DOHH2 (cell line): ENCODE measurements around the gene CDH24.

ENCODE experiments used
- H3F3A ChIP-seq: fragments of 200-600 bp; sonication (generic), shearing (Covaris generic); 2 replicates; pipeline ENCODE4 v1.6.0; 2016; ENCODE audit warnings: antibody characterized with exemption, mild to moderate bottlenecking; ENCODE audit not compliant: control insufficient read depth, insufficient read depth
- H3K27ac ChIP-seq: fragments of 200-600 bp; sonication (generic); 2 replicates; pipeline ENCODE4 v1.5.1; 2014; ENCODE audit warnings: low read depth, mild to moderate bottlenecking, low read length, moderate library complexity
- H3K27me3 ChIP-seq: fragments of 200-600 bp; sonication (generic); 2 replicates; pipeline ENCODE4 v1.6.1; 2014; ENCODE audit warnings: mild to moderate bottlenecking, low read length, mixed read lengths; ENCODE audit not compliant: control insufficient read depth
- H3K36me3 ChIP-seq: fragments of 200-600 bp; sonication (generic); 2 replicates; pipeline ENCODE4 v1.6.1; 2014; ENCODE audit warnings: mild to moderate bottlenecking, low read length, moderate library complexity, mixed read lengths; ENCODE audit not compliant: control insufficient read depth
- H3K4me1 ChIP-seq: fragments of 200-600 bp; sonication (generic); 2 replicates; pipeline ENCODE4 v1.6.1; 2014; ENCODE audit warnings: mild to moderate bottlenecking, low read length, mixed read lengths; ENCODE audit not compliant: control insufficient read depth
- H3K4me2 ChIP-seq: fragments of 200-600 bp; sonication (generic); 2 replicates; pipeline ENCODE4 v1.6.0; 2014; ENCODE audit warnings: mild to moderate bottlenecking, low read length, moderate library complexity
- H3K4me3 ChIP-seq: fragments of 200-600 bp; sonication (generic); 2 replicates; pipeline ENCODE4 v1.5.1; 2014; ENCODE audit warnings: mild to moderate bottlenecking, low read length, mixed read lengths
- H3K79me2 ChIP-seq: fragments of 200-600 bp; sonication (generic); 2 replicates; pipeline ENCODE4 v1.6.1; 2014; ENCODE audit warnings: mild to moderate bottlenecking, low read length, mixed read lengths; ENCODE audit not compliant: control insufficient read depth
- H3K9me2 ChIP-seq: fragments of 200-600 bp; sonication (generic); replicated peaks from 2 replicates; pipeline ENCODE4 v1.6.1; 2014; ENCODE audit warnings: mild to moderate bottlenecking, low read length, mixed read lengths; ENCODE audit not compliant: control insufficient read depth
- H3K9me3 ChIP-seq: fragments of 200-600 bp; sonication (generic); 2 replicates; pipeline ENCODE4 v1.6.1; 2014; ENCODE audit warnings: antibody characterized with exemption, low read length, mixed read lengths; ENCODE audit not compliant: control insufficient read depth, insufficient read depth
- H4K20me1 ChIP-seq: fragments of 200-600 bp; sonication (generic); 2 replicates; pipeline ENCODE4 v1.6.0; 2014; ENCODE audit warnings: low read depth, mild to moderate bottlenecking, antibody characterized with exemption, low read length, moderate library complexity; ENCODE audit not compliant: control insufficient read depth, insufficient read depth
- EZH2phosphoT487 ChIP-seq: fragments of 200-600 bp; sonication (generic); IDR thresholded peaks from 2 replicates; pipeline ENCODE4 v1.6.1; 2017; ENCODE audit warnings: borderline replicate concordance, mild to moderate bottlenecking, antibody characterized with exemption, low read length, moderate library complexity, mixed read lengths
- TF ChIP-seq, protein P1 (sequence below): fragments of 200-600 bp; sonication (generic); IDR thresholded peaks from one replicate; pipeline ENCODE4 v1.5.1; 2014; ENCODE audit warnings: antibody characterized with exemption, mild to moderate bottlenecking, low read depth, low read length; ENCODE audit not compliant: poor library complexity, severe bottlenecking

CDH24 gene

DNA sequence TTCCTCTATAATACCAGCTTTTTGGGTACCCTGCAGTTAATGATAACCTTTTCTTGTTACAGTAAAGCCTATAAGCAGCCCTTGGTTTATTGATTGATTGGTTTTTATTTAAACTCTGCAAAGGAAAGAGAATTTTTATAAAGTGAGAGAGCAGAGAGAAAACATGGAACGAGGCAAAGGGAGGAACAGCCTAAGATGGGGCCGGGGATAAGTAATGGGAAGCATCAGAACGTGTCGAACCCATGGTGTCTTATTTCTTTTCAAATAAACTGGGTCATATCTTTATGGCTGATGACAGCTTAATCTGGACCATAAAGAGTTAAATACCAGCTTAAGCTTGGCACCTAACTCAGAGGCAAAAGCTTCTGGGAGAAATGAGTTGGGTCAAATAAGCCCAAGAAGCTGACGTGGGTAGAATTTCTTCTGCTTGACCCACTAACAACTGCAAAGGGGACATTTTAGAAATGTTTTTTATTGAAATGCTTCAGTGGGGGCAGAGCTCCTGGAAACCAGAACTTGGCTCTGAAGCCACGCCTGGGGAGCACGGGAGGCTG, 35.4 kb downstream of the CDH24 start:
- H4K20me1 ChIP-seq, result no peaks in the 10 kb centered on the region
- H3K27ac ChIP-seq, result no peak overlapping the region
- no peaks in the 10 kb centered on the region for H3K9me2 ChIP-seq
- H3K4me1 ChIP-seq, result no peaks in the 10 kb centered on the region
- H3K4me2 ChIP-seq, result no peak overlapping the region
- H3K36me3 ChIP-seq, result peaks cover 14% of the 10 kb centered on the region
- peaks cover 3% of the 10 kb centered on the region for H3F3A ChIP-seq
- H3K9me3 ChIP-seq, result no peaks in the 10 kb centered on the region
- no peaks in the 10 kb centered on the region for H3K27me3 ChIP-seq
- TF ChIP-seq EZH2phosphoT487, result no peak
- TF ChIP-seq, protein P1, sequence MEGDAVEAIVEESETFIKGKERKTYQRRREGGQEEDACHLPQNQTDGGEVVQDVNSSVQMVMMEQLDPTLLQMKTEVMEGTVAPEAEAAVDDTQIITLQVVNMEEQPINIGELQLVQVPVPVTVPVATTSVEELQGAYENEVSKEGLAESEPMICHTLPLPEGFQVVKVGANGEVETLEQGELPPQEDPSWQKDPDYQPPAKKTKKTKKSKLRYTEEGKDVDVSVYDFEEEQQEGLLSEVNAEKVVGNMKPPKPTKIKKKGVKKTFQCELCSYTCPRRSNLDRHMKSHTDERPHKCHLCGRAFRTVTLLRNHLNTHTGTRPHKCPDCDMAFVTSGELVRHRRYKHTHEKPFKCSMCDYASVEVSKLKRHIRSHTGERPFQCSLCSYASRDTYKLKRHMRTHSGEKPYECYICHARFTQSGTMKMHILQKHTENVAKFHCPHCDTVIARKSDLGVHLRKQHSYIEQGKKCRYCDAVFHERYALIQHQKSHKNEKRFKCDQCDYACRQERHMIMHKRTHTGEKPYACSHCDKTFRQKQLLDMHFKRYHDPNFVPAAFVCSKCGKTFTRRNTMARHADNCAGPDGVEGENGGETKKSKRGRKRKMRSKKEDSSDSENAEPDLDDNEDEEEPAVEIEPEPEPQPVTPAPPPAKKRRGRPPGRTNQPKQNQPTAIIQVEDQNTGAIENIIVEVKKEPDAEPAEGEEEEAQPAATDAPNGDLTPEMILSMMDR, result no peak
- H3K79me2 ChIP-seq, result no peaks in the 10 kb centered on the region
- no peak overlapping the region for H3K4me3 ChIP-seq

- Histone ChIP-seq H4K20me1 (no peaks in the 10 kb centered on the region), H3K36me3 (peaks cover 13% of the 10 kb centered on the region)
Measured at GRCh38 chr14:23021434-23021833, 35.9 kb downstream of the CDH24 start.

DNA sequence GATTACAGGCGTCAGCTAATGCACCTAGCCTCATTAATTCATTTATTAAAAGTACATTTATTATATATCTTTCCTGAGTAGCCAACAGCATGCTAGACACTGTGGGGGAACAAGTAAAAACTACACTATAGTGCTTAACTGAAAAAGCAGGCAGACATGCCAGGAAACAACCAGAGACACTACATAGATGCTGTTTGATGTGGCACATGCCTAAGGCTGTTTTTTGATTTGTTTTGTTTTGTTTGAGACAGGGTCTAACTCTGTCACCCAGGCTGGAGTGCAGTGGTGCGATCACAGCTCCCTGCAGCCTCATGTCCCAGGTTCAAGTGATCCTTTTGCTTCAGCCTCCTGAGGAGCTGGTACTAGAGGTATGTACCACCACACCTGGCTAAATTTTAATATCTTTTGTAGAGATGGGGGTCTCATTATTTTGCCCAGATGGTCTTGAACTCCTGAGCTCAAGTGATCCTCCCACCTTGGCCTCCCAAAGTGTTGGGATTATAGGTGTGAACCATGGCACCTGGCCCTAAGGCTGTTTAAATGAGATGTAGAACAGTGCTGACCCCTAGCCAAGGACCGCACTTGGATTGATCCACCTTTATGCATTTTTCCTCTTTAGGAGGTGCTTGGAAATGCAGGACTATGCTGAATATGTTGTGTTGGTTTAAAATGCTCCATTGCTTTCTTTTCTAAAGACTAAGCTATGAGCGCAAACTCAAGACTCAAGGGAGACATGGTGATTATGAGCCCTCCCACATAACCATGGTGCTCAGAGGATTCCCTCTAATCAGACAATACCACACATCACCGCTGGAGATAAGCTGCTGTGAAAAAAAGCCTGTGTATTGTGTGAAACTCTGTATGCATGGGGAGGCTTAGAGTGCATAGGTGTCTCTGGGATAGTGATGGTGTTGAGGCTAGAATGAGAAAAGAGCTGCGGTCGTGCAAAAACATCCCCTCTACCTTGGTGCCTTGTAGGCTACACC, 36.9 kb downstream of the CDH24 start:
- Histone ChIP-seq H3K36me3 (peaks cover 3% of the 10 kb centered on the region), H3F3A (peaks cover 3% of the 10 kb centered on the region), H3K4me1 (no peaks in the 10 kb centered on the region), H3K9me3 (no peaks in the 10 kb centered on the region), H3K27ac (no peak overlapping the region), H3K4me3 (no peak overlapping the region), H3K9me2 (no peaks in the 10 kb centered on the region), H3K4me2 (no peak overlapping the region), H3K27me3 (no peaks in the 10 kb centered on the region), H4K20me1 (no peaks in the 10 kb centered on the region), H3K79me2 (no peaks in the 10 kb centered on the region)
- TF ChIP-seq EZH2phosphoT487, result no peak
- TF ChIP-seq, protein P1, result no peak

More at GRCh38 chr14:23021434-23021833, 35.9 kb downstream of the CDH24 start:
- no peak overlapping the region for H3K4me3 ChIP-seq
- no peaks in the 10 kb centered on the region for H3K9me3 ChIP-seq
- no peak overlapping the region for H3K4me2 ChIP-seq
- H3K27ac ChIP-seq, result no peak overlapping the region
- peaks cover 3% of the 10 kb centered on the region for H3F3A ChIP-seq
- no peaks in the 10 kb centered on the region for H3K4me1 ChIP-seq
- no peak for TF ChIP-seq EZH2phosphoT487
- no peaks in the 10 kb centered on the region for H3K27me3 ChIP-seq
- no peaks in the 10 kb centered on the region for H3K9me2 ChIP-seq
- H3K79me2 ChIP-seq, result no peaks in the 10 kb centered on the region

GRCh38 chr14:23018107-23018506, 39.2 kb downstream of the CDH24 start:
- Histone ChIP-seq H3K4me3 (no peak overlapping the region), H4K20me1 (no peaks in the 10 kb centered on the region), H3F3A (peaks cover 1% of the 10 kb centered on the region), H3K27me3 (no peaks in the 10 kb centered on the region), H3K4me2 (no peak overlapping the region), H3K79me2 (no peaks in the 10 kb centered on the region), H3K9me2 (no peaks in the 10 kb centered on the region), H3K27ac (no peak overlapping the region), H3K36me3 (no peaks in the 10 kb centered on the region), H3K9me3 (no peaks in the 10 kb centered on the region), H3K4me1 (no peaks in the 10 kb centered on the region)
- TF ChIP-seq, protein P1, result no peak
- no peak for TF ChIP-seq EZH2phosphoT487
